Ramos (cell line): Measurements from ENCODE around the gene CACHD1.
"Not testable (repeated sequence)": the region's sequence is repeated elsewhere in the genome, so short reads cannot be mapped to it uniquely, and the experiment has no call there.

Experiments used
- in situ Hi-C: fragments of 300-500 bp; cut with MboI; formaldehyde crosslinking; loops from one replicate; pipeline ENCODE4 v1.14.3; 2022; ENCODE audit warnings: low sequenced_read_pairs; ENCODE audit not compliant: unreplicated experiment

The CACHD1 gene

GRCh38 chr1:64493831-64494230, 23.9 kb downstream of the CACHD1 start:
- in situ Hi-C loops: no loop called here

GRCh38 chr1:64494659-64495058, 24.7 kb downstream of the CACHD1 start:
- in situ Hi-C loops: no loop called here

- in situ Hi-C loops: no loop called here
Measured at GRCh38 chr1:64495878-64496277, 25.9 kb downstream of the CACHD1 start.

GRCh38 chr1:64496606-64497005, 26.7 kb downstream of the CACHD1 start:
- in situ Hi-C loops: no loop called here

GRCh38 chr1:64497088-64497883, 27.4 kb downstream of the CACHD1 start:
- in situ Hi-C loops: no loop called here

- in situ Hi-C loops: no loop called here
Measured at GRCh38 chr1:64498325-64498724, 28.4 kb downstream of the CACHD1 start.

- in situ Hi-C loops: no loop called here
Measured at GRCh38 chr1:64499011-64499410, 29.1 kb downstream of the CACHD1 start.

GRCh38 chr1:64499966-64500365, 30.0 kb downstream of the CACHD1 start:
- in situ Hi-C loops: no loop called here

GRCh38 chr1:64502083-64502482, 32.2 kb downstream of the CACHD1 start:
- in situ Hi-C loops: no loop called here

GRCh38 chr1:64502931-64503330, 33.0 kb downstream of the CACHD1 start:
- in situ Hi-C loops: no loop called here

- in situ Hi-C loops: no loop called here
Measured at GRCh38 chr1:64505232-64505943, 35.5 kb downstream of the CACHD1 start.

GRCh38 chr1:64505944-64506655, 36.2 kb downstream of the CACHD1 start:
- in situ Hi-C loops: no loop called here

GRCh38 chr1:64508629-64509028, 38.7 kb downstream of the CACHD1 start:
- in situ Hi-C loops: no loop called here

- in situ Hi-C loops: no loop called here
Measured at GRCh38 chr1:64511044-64511443, 41.1 kb downstream of the CACHD1 start.

- in situ Hi-C loops: not testable (repeated sequence)
Measured at GRCh38 chr1:64512206-64512605, 42.3 kb downstream of the CACHD1 start.

- in situ Hi-C loops: no loop called here
Measured at GRCh38 chr1:64513545-64513944, 43.6 kb downstream of the CACHD1 start.

GRCh38 chr1:64514197-64514765, 44.4 kb downstream of the CACHD1 start:
- in situ Hi-C loops: no loop called here

- in situ Hi-C loops: no loop called here
Measured at GRCh38 chr1:64515427-64515826, 45.5 kb downstream of the CACHD1 start.

- in situ Hi-C loops: no loop called here
Measured at GRCh38 chr1:64516301-64516700, 46.4 kb downstream of the CACHD1 start.

- in situ Hi-C loops: no loop called here
Measured at GRCh38 chr1:64516803-64517568, 47.1 kb downstream of the CACHD1 start.
